Measurements from ENCODE around the gene MAGI2. TPM values are rescaled to one million over a fixed set of nuclear protein-coding genes. Genes with fewer than 3 reads are reported as not detected.

Gene MAGI2
- total and polyA plus RNA-seq, 2 experiments from 2014 or later: 10.4 to 26.4 TPM

DNA sequence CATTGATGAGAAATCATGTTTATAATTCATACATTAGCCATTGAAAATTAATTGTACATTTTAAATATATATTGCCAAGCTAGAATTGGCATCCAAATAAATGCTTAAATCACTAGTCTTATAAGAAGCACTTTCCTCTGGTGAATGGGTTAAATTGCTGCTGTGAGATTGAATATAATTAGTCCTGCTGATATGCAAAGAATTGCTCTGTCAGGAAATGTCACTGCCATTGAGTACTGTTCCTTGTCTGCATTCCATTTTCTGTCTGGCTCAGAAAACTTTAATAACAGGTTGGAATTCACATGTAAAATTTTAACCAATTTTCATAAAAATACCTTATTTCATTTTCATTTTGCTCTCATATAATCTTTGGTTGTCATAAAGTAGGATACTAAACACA is 589.1 kb downstream of the MAGI2 start (continued):
- TF ChIP-seq, protein P1, sequence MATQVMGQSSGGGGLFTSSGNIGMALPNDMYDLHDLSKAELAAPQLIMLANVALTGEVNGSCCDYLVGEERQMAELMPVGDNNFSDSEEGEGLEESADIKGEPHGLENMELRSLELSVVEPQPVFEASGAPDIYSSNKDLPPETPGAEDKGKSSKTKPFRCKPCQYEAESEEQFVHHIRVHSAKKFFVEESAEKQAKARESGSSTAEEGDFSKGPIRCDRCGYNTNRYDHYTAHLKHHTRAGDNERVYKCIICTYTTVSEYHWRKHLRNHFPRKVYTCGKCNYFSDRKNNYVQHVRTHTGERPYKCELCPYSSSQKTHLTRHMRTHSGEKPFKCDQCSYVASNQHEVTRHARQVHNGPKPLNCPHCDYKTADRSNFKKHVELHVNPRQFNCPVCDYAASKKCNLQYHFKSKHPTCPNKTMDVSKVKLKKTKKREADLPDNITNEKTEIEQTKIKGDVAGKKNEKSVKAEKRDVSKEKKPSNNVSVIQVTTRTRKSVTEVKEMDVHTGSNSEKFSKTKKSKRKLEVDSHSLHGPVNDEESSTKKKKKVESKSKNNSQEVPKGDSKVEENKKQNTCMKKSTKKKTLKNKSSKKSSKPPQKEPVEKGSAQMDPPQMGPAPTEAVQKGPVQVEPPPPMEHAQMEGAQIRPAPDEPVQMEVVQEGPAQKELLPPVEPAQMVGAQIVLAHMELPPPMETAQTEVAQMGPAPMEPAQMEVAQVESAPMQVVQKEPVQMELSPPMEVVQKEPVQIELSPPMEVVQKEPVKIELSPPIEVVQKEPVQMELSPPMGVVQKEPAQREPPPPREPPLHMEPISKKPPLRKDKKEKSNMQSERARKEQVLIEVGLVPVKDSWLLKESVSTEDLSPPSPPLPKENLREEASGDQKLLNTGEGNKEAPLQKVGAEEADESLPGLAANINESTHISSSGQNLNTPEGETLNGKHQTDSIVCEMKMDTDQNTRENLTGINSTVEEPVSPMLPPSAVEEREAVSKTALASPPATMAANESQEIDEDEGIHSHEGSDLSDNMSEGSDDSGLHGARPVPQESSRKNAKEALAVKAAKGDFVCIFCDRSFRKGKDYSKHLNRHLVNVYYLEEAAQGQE (IDR thresholded peaks at IDR 0.05; ENCODE audit: unreplicated experiment): no peak
- TF ChIP-seq STAT1 (IDR thresholded peaks at IDR 0.05; ENCODE audit: unreplicated experiment) (no peak), POLR2AphosphoS5 (IDR thresholded peaks at IDR 0.05; ENCODE audit: low read depth) (no peak), EZH2phosphoT487 (IDR thresholded peaks at IDR 0.05; ENCODE audit: unreplicated experiment) (no peak), ZNF114 (CRISPR knock-in tag; IDR thresholded peaks at IDR 0.05) (no peak), ZNF331 (CRISPR knock-in tag; IDR thresholded peaks at IDR 0.05; ENCODE audit: low read depth) (no peak), EZH2 (IDR thresholded peaks at IDR 0.05; ENCODE audit: low read depth, unreplicated experiment) (no peak)
- TF ChIP-seq, protein P2, sequence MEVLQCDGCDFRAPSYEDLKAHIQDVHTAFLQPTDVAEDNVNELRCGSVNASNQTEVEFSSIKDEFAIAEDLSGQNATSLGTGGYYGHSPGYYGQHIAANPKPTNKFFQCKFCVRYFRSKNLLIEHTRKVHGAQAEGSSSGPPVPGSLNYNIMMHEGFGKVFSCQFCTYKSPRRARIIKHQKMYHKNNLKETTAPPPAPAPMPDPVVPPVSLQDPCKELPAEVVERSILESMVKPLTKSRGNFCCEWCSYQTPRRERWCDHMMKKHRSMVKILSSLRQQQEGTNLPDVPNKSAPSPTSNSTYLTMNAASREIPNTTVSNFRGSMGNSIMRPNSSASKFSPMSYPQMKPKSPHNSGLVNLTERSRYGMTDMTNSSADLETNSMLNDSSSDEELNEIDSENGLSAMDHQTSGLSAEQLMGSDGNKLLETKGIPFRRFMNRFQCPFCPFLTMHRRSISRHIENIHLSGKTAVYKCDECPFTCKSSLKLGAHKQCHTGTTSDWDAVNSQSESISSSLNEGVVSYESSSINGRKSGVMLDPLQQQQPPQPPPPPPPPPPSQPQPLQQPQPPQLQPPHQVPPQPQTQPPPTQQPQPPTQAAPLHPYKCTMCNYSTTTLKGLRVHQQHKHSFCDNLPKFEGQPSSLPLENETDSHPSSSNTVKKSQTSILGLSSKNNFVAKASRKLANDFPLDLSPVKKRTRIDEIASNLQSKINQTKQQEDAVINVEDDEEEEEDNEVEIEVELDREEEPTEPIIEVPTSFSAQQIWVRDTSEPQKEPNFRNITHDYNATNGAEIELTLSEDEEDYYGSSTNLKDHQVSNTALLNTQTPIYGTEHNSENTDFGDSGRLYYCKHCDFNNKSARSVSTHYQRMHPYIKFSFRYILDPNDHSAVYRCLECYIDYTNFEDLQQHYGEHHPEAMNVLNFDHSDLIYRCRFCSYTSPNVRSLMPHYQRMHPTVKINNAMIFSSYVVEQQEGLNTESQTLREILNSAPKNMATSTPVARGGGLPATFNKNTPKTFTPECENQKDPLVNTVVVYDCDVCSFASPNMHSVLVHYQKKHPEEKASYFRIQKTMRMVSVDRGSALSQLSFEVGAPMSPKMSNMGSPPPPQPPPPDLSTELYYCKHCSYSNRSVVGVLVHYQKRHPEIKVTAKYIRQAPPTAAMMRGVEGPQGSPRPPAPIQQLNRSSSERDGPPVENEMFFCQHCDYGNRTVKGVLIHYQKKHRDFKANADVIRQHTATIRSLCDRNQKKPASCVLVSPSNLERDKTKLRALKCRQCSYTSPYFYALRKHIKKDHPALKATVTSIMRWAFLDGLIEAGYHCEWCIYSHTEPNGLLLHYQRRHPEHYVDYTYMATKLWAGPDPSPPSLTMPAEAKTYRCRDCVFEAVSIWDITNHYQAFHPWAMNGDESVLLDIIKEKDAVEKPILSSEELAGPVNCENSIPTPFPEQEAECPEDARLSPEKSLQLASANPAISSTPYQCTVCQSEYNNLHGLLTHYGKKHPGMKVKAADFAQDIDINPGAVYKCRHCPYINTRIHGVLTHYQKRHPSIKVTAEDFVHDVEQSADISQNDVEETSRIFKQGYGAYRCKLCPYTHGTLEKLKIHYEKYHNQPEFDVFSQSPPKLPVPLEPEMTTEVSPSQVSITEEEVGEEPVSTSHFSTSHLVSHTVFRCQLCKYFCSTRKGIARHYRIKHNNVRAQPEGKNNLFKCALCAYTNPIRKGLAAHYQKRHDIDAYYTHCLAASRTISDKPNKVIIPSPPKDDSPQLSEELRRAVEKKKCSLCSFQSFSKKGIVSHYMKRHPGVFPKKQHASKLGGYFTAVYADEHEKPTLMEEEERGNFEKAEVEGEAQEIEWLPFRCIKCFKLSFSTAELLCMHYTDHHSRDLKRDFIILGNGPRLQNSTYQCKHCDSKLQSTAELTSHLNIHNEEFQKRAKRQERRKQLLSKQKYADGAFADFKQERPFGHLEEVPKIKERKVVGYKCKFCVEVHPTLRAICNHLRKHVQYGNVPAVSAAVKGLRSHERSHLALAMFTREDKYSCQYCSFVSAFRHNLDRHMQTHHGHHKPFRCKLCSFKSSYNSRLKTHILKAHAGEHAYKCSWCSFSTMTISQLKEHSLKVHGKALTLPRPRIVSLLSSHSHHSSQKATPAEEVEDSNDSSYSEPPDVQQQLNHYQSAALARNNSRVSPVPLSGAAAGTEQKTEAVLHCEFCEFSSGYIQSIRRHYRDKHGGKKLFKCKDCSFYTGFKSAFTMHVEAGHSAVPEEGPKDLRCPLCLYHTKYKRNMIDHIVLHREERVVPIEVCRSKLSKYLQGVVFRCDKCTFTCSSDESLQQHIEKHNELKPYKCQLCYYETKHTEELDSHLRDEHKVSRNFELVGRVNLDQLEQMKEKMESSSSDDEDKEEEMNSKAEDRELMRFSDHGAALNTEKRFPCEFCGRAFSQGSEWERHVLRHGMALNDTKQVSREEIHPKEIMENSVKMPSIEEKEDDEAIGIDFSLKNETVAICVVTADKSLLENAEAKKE (CRISPR knock-in tag; IDR thresholded peaks at IDR 0.05): no peak
